Keratinocyte (primary cell): Measurements from ENCODE around the gene TRAP1. TPM values are rescaled to one million over a fixed set of nuclear protein-coding genes. Genes with fewer than 3 reads are reported as not detected.
A peak's percentile ranks its signal among the peaks of the same experiment; 100 is the strongest.

Source experiments
- DNase-seq: peaks from one replicate; pipeline ENCODE4 v3.0.0-alpha.2; 2011; ENCODE audit warnings: low read depth, missing footprints, low spot score
- FAIRE-seq: peaks from 2 replicates; lab custom pipeline; 2011; peaks lifted over from hg19 to GRCh38; lab: Jason Lieb, UNC
- H2AFZ ChIP-seq: 2 replicates; pipeline ENCODE4 v1.6.0; 2012; ENCODE audit warnings: low read length, control low read depth, inconsistent platforms; ENCODE audit not compliant: control insufficient read depth
- H3K27ac ChIP-seq: 2 replicates; pipeline ENCODE4 v1.5.1; 2011; ENCODE audit warnings: low read length; ENCODE audit not compliant: control insufficient read depth, insufficient read depth
- H3K27me3 ChIP-seq: 3 replicates; pipeline ENCODE4 v1.6.0; 2011; ENCODE audit warnings: low read length; ENCODE audit not compliant: control insufficient read depth, insufficient read depth; ENCODE audit errors: extremely low read depth
- H3K36me3 ChIP-seq, 2 experiments: 2 replicates in 1 of 2; 3 replicates in 1 of 2; pipeline ENCODE4 v1.5.1; 2011; ENCODE audit warnings: low read length in 2 of 2, mild to moderate bottlenecking in 1 of 2; ENCODE audit not compliant: control insufficient read depth in 2 of 2, insufficient read depth in 2 of 2; ENCODE audit errors: extremely low read depth in 1 of 2
- H3K4me1 ChIP-seq: 3 replicates; pipeline ENCODE4 v1.5.1; 2011; ENCODE audit warnings: low read length; ENCODE audit not compliant: control insufficient read depth, insufficient read depth; ENCODE audit errors: extremely low read depth
- H3K4me2 ChIP-seq: 3 replicates; pipeline ENCODE4 v1.6.0; 2011; ENCODE audit warnings: low read depth, low read length; ENCODE audit not compliant: control insufficient read depth, insufficient read depth; ENCODE audit errors: extremely low read depth
- H3K4me3 ChIP-seq, 3 experiments: fragments of 200-600 bp in 1 of 3; sonication (generic) in 1 of 3; 2 replicates in 2 of 3; 3 replicates in 1 of 3; pipeline ENCODE4 v1.5.1; 2011 to 2016; ENCODE audit warnings: low read length in 3 of 3, mild to moderate bottlenecking in 3 of 3, control low read depth in 2 of 3, inconsistent platforms in 1 of 3, low read depth in 1 of 3, mixed read lengths in 1 of 3, mixed run types in 1 of 3, moderate library complexity in 1 of 3; ENCODE audit not compliant: control insufficient read depth in 2 of 3, insufficient read depth in 2 of 3; ENCODE audit errors: extremely low read depth in 1 of 3
- H3K79me2 ChIP-seq: 2 replicates; pipeline ENCODE4 v1.6.0; 2012; ENCODE audit warnings: low read length; ENCODE audit not compliant: control insufficient read depth, insufficient read depth
- H3K9ac ChIP-seq: 3 replicates; pipeline ENCODE4 v1.6.0; 2011; ENCODE audit warnings: low read length; ENCODE audit not compliant: control insufficient read depth, insufficient read depth; ENCODE audit errors: extremely low read depth
- H3K9me1 ChIP-seq: 3 replicates; pipeline ENCODE4 v1.6.0; 2011; ENCODE audit warnings: low read length; ENCODE audit not compliant: control insufficient read depth, insufficient read depth; ENCODE audit errors: extremely low read depth
- H3K9me3 ChIP-seq: 2 replicates; pipeline ENCODE4 v1.5.1; 2012; ENCODE audit warnings: low read depth, low read length; ENCODE audit not compliant: control insufficient read depth
- H4K20me1 ChIP-seq: 3 replicates; pipeline ENCODE4 v1.6.0; 2011; ENCODE audit warnings: low read length; ENCODE audit not compliant: control insufficient read depth, insufficient read depth; ENCODE audit errors: extremely low read depth
- EZH2 ChIP-seq: IDR thresholded peaks from one replicate; pipeline ENCODE4 v1.6.1; 2012; ENCODE audit warnings: inconsistent platforms, mild to moderate bottlenecking, low read length, moderate library complexity
- dilution Hi-C: fragments of 300-500 bp; cut with MboI; formaldehyde crosslinking; loops from one replicate; pipeline ENCODE4 v1.7.0; 2020; ENCODE audit warnings: low sequenced_read_pairs; ENCODE audit not compliant: extremely low pct_ligation_motif_present
- polyA plus RNA-seq, 5 experiments: library from polyadenylated mRNA; depleted of rRNA in 3 of 5; stranded (reverse) in 3 of 5; stranded (forward) in 1 of 5; unstranded in 1 of 5; fragments of >200 nt; gene quantifications; 1 replicate in 1 of 5; 2 replicates in 3 of 5; 3 replicates in 1 of 5; pipeline versions ENCODE4 v1.2.1 to v1.2.3, GENCODE V29; 2011 to 2012; ENCODE audit warnings: missing spikeins in 2 of 5, low read depth in 1 of 5, low replicate concordance in 1 of 5
- TF ChIP-seq, protein P1 (sequence below), 3 experiments: IDR thresholded peaks in 1 of 3; conservative IDR thresholded peaks in 1 of 3; optimal IDR thresholded peaks in 1 of 3; 2 replicates in 2 of 3; 3 replicates in 1 of 3; pipeline versions ENCODE3 to v1.5.1; 2011; ENCODE audit warnings: low read length in 3 of 3, mild to moderate bottlenecking in 3 of 3, moderate library complexity in 2 of 3, control low read depth in 1 of 3, inconsistent platforms in 1 of 3; ENCODE audit not compliant: insufficient read depth in 2 of 3; ENCODE audit errors: extremely low read depth in 1 of 3

Gene TRAP1
- polyA plus RNA-seq, 1 donor (not counting 4 experiments of a cell fraction or from before 2014, with no cell fraction given), result 106 TPM

DNA sequence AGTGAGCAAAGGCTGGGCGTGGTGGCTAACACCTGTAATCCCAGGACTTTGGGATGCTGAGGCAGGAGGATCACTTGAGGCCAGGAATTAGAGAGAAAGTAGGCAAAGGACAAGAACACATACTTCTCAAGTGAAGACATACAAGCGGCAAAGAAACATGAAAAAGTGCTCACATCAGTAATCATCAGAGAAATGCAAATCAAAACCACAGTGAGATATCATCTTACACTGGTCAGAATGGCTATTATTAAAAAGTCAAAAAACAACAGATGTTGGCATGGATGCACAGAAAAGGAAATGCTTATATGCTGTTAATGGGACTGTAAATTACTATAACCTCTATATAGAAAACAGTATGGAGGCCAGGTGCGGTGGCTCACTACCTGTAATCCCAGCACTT is 93.7 kb downstream of the TRAP1 start:
- no peak overlapping the region for H3K4me2 ChIP-seq
- dilution Hi-C loops, result no loop called here
- H3K9me1 ChIP-seq, result no peaks in the 10 kb centered on the region
- H3K4me1 ChIP-seq, result peaks cover 10% of the 10 kb centered on the region
- H4K20me1 ChIP-seq, result no peaks in the 10 kb centered on the region
- TF ChIP-seq, protein P1, sequence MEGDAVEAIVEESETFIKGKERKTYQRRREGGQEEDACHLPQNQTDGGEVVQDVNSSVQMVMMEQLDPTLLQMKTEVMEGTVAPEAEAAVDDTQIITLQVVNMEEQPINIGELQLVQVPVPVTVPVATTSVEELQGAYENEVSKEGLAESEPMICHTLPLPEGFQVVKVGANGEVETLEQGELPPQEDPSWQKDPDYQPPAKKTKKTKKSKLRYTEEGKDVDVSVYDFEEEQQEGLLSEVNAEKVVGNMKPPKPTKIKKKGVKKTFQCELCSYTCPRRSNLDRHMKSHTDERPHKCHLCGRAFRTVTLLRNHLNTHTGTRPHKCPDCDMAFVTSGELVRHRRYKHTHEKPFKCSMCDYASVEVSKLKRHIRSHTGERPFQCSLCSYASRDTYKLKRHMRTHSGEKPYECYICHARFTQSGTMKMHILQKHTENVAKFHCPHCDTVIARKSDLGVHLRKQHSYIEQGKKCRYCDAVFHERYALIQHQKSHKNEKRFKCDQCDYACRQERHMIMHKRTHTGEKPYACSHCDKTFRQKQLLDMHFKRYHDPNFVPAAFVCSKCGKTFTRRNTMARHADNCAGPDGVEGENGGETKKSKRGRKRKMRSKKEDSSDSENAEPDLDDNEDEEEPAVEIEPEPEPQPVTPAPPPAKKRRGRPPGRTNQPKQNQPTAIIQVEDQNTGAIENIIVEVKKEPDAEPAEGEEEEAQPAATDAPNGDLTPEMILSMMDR (optimal IDR thresholded peaks at IDR 0.05 in 1 of 3, IDR thresholded peaks at IDR 0.05 in 1 of 3, conservative IDR thresholded peaks at IDR 0.05 in 1 of 3; ENCODE audit: extremely low read depth in 1 of 3, insufficient read depth in 2 of 3, low read length in 3 of 3), result no peak
- no peak for TF ChIP-seq EZH2
- H3K36me3 ChIP-seq, result no peaks in the 10 kb centered on the region
- H3K27me3 ChIP-seq, result no peaks in the 10 kb centered on the region
- no peak overlapping the region for H3K9ac ChIP-seq
- no peaks in the 10 kb centered on the region for H3K9me3 ChIP-seq
- peaks cover 9% of the 10 kb centered on the region for H3K79me2 ChIP-seq
- DNase-seq (no peak), FAIRE-seq (no peak)
- no peak overlapping the region for H3K27ac ChIP-seq
- H2AFZ ChIP-seq, result no peak overlapping the region
- no peak overlapping the region for H3K4me3 ChIP-seq

DNA sequence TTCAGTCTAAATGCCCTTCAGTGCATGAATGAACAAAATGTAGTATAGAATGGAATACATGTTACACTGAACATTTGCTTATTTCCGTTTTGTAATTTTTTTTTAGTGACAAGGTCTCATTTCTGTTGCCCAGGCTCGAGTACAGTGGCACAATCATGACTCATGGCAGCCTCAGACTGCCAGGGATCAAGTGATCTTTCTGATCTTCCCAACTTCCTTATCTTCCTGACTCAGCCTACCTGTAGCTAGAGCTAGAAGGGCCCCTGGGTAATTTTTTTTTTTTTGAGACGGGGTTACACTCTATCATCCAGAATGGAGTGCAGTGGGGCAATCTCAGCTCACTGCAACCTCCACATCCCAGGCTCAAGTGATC is 98.6 kb downstream of the TRAP1 start:
- no peak overlapping the region for H3K27ac ChIP-seq
- H4K20me1 ChIP-seq, result no peaks in the 10 kb centered on the region
- H3K4me1 ChIP-seq, result peaks cover 24% of the 10 kb centered on the region
- no peaks in the 10 kb centered on the region for H3K9me3 ChIP-seq
- H3K36me3 ChIP-seq, result peaks cover 2 to 6% of the 10 kb centered on the region in 2 experiments
- no peak overlapping the region for H3K4me3 ChIP-seq
- H2AFZ ChIP-seq, result no peak overlapping the region
- H3K9me1 ChIP-seq, result no peaks in the 10 kb centered on the region
- H3K79me2 ChIP-seq, result peaks cover 30% of the 10 kb centered on the region
- no peak overlapping the region for H3K9ac ChIP-seq
- H3K4me2 ChIP-seq, result peak overlapping the region; percentile 22
- dilution Hi-C loops, result no loop called here
- H3K27me3 ChIP-seq, result no peaks in the 10 kb centered on the region
- FAIRE-seq, result peak; percentile 65
- TF ChIP-seq, protein P1 (optimal IDR thresholded peaks at IDR 0.05 in 1 of 3, IDR thresholded peaks at IDR 0.05 in 1 of 3, conservative IDR thresholded peaks at IDR 0.05 in 1 of 3; ENCODE audit: extremely low read depth in 1 of 3, insufficient read depth in 2 of 3, low read length in 3 of 3), result no peak
- no peak for TF ChIP-seq EZH2
- peak; percentile 17 for DNase-seq
